HCT116 (cell line): ENCODE measurements around the gene KIF26B.

Source experiments
- CEBPB ChIP-seq: IDR thresholded peaks from 2 replicates; pipeline ENCODE4 v1.6.1; 2012; ENCODE audit warnings: low read depth
- CTCF ChIP-seq, 3 experiments: fragments of 200-600 bp in 1 of 3; sonication (generic) in 1 of 3; IDR thresholded peaks in 2 of 3; conservative IDR thresholded peaks in 1 of 3; 2 replicates each; pipeline ENCODE4 v1.5.1; 2012 to 2017; ENCODE audit warnings: low read depth in 2 of 3, low read length in 2 of 3, antibody characterized with exemption in 1 of 3, borderline replicate concordance in 1 of 3, control low read depth in 1 of 3, mild to moderate bottlenecking in 1 of 3, mixed read lengths in 1 of 3, mixed run types in 1 of 3, moderate library complexity in 1 of 3; ENCODE audit not compliant: insufficient read depth in 1 of 3
- EZH2 ChIP-seq: fragments of 200-600 bp; sonication (generic); IDR thresholded peaks from 2 replicates; pipeline ENCODE4 v1.6.1; 2017; ENCODE audit warnings: antibody characterized with exemption, mixed run types
- EZH2phosphoT487 ChIP-seq: fragments of 200-600 bp; IDR thresholded peaks from 2 replicates; pipeline ENCODE4 v1.6.1; 2018; ENCODE audit warnings: antibody characterized with exemption, borderline replicate concordance
- JUND ChIP-seq: IDR thresholded peaks from 2 replicates; pipeline ENCODE4 v1.6.1; 2012
- POLR2A ChIP-seq: IDR thresholded peaks from 2 replicates; pipeline ENCODE4 v1.7.0; 2011; ENCODE audit warnings: borderline replicate concordance; ENCODE audit not compliant: insufficient read depth, insufficient read length; ENCODE audit errors: extremely low read depth
- SIN3A ChIP-seq: IDR thresholded peaks from 2 replicates; pipeline ENCODE4 v1.6.1; 2012; ENCODE audit warnings: low read depth
- TF ChIP-seq, protein P1 (sequence below): IDR thresholded peaks from 2 replicates; pipeline ENCODE4 v1.6.1; 2012; ENCODE audit warnings: low read depth

- TF ChIP-seq EZH2phosphoT487 (no peak), EZH2 (no peak), CTCF (IDR thresholded peaks at IDR 0.05 in 2 of 3, conservative IDR thresholded peaks at IDR 0.05 in 1 of 3; ENCODE audit: borderline replicate concordance in 1 of 3, insufficient read depth in 1 of 3, low read depth in 2 of 3, low read length in 2 of 3) (no peak), JUND (no peak), POLR2A (no peak), SIN3A (no peak), CEBPB (no peak)
- TF ChIP-seq, protein P1, sequence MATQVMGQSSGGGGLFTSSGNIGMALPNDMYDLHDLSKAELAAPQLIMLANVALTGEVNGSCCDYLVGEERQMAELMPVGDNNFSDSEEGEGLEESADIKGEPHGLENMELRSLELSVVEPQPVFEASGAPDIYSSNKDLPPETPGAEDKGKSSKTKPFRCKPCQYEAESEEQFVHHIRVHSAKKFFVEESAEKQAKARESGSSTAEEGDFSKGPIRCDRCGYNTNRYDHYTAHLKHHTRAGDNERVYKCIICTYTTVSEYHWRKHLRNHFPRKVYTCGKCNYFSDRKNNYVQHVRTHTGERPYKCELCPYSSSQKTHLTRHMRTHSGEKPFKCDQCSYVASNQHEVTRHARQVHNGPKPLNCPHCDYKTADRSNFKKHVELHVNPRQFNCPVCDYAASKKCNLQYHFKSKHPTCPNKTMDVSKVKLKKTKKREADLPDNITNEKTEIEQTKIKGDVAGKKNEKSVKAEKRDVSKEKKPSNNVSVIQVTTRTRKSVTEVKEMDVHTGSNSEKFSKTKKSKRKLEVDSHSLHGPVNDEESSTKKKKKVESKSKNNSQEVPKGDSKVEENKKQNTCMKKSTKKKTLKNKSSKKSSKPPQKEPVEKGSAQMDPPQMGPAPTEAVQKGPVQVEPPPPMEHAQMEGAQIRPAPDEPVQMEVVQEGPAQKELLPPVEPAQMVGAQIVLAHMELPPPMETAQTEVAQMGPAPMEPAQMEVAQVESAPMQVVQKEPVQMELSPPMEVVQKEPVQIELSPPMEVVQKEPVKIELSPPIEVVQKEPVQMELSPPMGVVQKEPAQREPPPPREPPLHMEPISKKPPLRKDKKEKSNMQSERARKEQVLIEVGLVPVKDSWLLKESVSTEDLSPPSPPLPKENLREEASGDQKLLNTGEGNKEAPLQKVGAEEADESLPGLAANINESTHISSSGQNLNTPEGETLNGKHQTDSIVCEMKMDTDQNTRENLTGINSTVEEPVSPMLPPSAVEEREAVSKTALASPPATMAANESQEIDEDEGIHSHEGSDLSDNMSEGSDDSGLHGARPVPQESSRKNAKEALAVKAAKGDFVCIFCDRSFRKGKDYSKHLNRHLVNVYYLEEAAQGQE, result no peak
Measured at GRCh38 chr1:245477941-245478340, 323.2 kb downstream of the KIF26B start.
